Spleen (tissue), 11 donors: ENCODE measurements around the gene BZW2. TPM values are rescaled to one million over a fixed set of nuclear protein-coding genes. Genes with fewer than 3 reads are reported as not detected.
A peak's percentile ranks its signal among the peaks of the same experiment; 100 is the strongest.

Experiments
- DNase-seq: peaks from one replicate; pipeline ENCODE4 v3.0.0-alpha.2; 2020
- H3K27ac ChIP-seq, 8 donors: fragments of 200-600 bp; sonication (generic) in 7 of 8; 1 replicate in 4 of 8; 2 replicates in 4 of 8; pipeline versions ENCODE4 v1.5.0 to v1.8.0; 2016 to 2021; ENCODE audit warnings: inconsistent platforms in 4 of 8, mild to moderate bottlenecking in 4 of 8, moderate library complexity in 1 of 8
- H3K27me3 ChIP-seq, 7 donors: fragments of 200-600 bp; sonication (generic) in 6 of 7; replicated peaks in 1 of 7; 1 replicate in 4 of 7; 2 replicates in 3 of 7; pipeline versions ENCODE4 v1.5.0 to v1.8.0; 2016 to 2021; ENCODE audit warnings: inconsistent platforms in 3 of 7, mild to moderate bottlenecking in 1 of 7
- H3K36me3 ChIP-seq, 6 donors: fragments of 200-600 bp; sonication (generic) in 5 of 6; 1 replicate in 4 of 6; 2 replicates in 2 of 6; pipeline versions ENCODE4 v1.5.0 to v1.8.0; 2016 to 2021; ENCODE audit warnings: inconsistent platforms in 2 of 6
- H3K4me1 ChIP-seq, 6 donors: fragments of 200-600 bp; sonication (generic) in 5 of 6; 1 replicate in 3 of 6; 2 replicates in 3 of 6; pipeline versions ENCODE4 v1.5.0 to v1.8.0; 2016 to 2021; ENCODE audit warnings: inconsistent platforms in 3 of 6
- H3K4me3 ChIP-seq, 8 donors: fragments of 200-600 bp; sonication (generic) in 7 of 8; 1 replicate in 4 of 8; 2 replicates in 4 of 8; pipeline versions ENCODE4 v1.5.0 to v1.8.0; 2016 to 2021; ENCODE audit warnings: inconsistent platforms in 4 of 8, mild to moderate bottlenecking in 4 of 8, moderate library complexity in 2 of 8
- H3K9me3 ChIP-seq, 8 donors: fragments of 200-600 bp; sonication (generic) in 7 of 8; 1 replicate in 4 of 8; 2 replicates in 4 of 8; pipeline versions ENCODE4 v1.5.0 to v1.8.0; 2016 to 2021; ENCODE audit warnings: inconsistent platforms in 4 of 8
- POLR2A ChIP-seq, 3 donors: fragments of 450-650 bp; IDR thresholded peaks; one replicate each; pipeline ENCODE4 v1.5.1; 2017; ENCODE audit warnings: antibody characterized with exemption in 3 of 3, mild to moderate bottlenecking in 1 of 3
- POLR2AphosphoS5 ChIP-seq, 3 donors: sonication (generic); formaldehyde crosslinking; IDR thresholded peaks; one replicate each; pipeline ENCODE4 v1.5.1; 2017; ENCODE audit warnings: antibody characterized with exemption in 3 of 3
- WGBS, 5 donors: extraction: QIAGEN DNeasy Blood & Tissue Kit in 3 of 5; methylation state at CpG; one replicate each; pipeline versions ENCODE4 v1.1.5 to v1.1.7; 2013 to 2018; 5-methylcytosine and 5-hydroxymethylcytosine counted together
- intact Hi-C: fragments of 100-400 bp; cut with DNase I; formaldehyde crosslinking; loops from one replicate; pipeline ENCODE4 v1.15.0; 2023; ENCODE audit warnings: low total_unique reads
- polyA plus RNA-seq, 3 donors: library from polyadenylated mRNA; stranded (reverse); fragments of 200-250 nt; gene quantifications; one replicate each; pipeline ENCODE4 v1.2.1, GENCODE V29; 2013
- total RNA-seq, 7 donors: library from RNA; depleted of rRNA in 3 of 7; stranded (reverse); fragments of >200 nt in 3 of 7; fragmentation: NEBNext Ultra II Directional in 4 of 7; extraction: Animal tissue kit (Norgen Biotek cat#: 25700) in 4 of 7; gene quantifications; one replicate each; pipeline versions ENCODE4 v1.1.0 to v1.2.1, GENCODE V29; 2016 to 2021
- TF ChIP-seq, protein P1 (sequence below), 11 experiments: fragments of 200-600 bp in 7 of 11; fragments of 450-650 bp in 4 of 11; sonication (generic) in 4 of 11; IDR thresholded peaks in 8 of 11; conservative IDR thresholded peaks in 3 of 11; 1 replicate in 7 of 11; 2 replicates in 4 of 11; pipeline versions ENCODE4 v1.4.0 to v1.8.0; 2016 to 2021; ENCODE audit warnings: antibody characterized with exemption in 11 of 11, inconsistent platforms in 4 of 11, mild to moderate bottlenecking in 1 of 11
- donor health status: healthy with polysubstance abuse.
- donor health status: DM: no; HTN: no; CAD: no; lungs with moderate emphysema.
- donor health status: DM: no; HTN: no; CAD: no.
- donor health status: Bipolar disorder and iron deficiency.
- donor health status: healthy.
- donor health status: DM: no; HTN: no; CAD: no.
- donor health status: DM: yes; HTN: yes; CAD: no.

The BZW2 gene
- total and polyA plus RNA-seq, 10 donors: 19.4 to 40.5 (median 26.8) TPM

DNA sequence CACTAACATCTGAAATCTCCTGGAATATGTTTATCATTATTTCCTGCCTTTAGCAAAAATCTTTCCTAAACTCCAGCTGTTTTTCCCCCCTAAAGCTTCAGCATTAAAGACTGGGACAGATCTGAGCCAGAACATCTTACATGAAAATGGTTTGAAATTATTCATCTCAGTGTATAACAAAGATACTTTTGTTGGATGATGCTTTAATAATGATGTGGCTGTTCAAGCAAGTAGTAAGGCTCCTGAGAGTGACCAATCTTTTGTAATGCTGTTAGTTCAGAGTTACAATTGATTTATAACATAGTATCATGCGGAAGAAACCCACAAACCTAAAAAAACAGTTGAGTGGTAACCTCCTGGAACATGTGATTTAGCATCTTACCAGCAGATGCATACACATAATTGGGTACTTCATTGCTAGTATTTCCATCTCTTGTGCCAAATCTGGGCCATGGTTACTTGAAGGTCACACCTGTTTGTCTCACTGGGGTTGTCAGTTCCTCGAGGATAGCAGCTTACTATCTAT, 1.5 kb downstream of the BZW2 start:
- Histone ChIP-seq H3K4me1 (peaks cover 26 to 73% (median 53%) of the 10 kb centered on the region in 6 donors), H3K9me3 (no peaks in the 10 kb centered on the region), H3K36me3 (no peaks in the 10 kb centered on the region), H3K4me3 (peak overlapping the region in 4 of 8 donors; percentile 83 to 99 (median 94)), H3K27ac (no peak overlapping the region), H3K27me3 (no peaks in the 10 kb centered on the region)
- TF ChIP-seq, protein P1, sequence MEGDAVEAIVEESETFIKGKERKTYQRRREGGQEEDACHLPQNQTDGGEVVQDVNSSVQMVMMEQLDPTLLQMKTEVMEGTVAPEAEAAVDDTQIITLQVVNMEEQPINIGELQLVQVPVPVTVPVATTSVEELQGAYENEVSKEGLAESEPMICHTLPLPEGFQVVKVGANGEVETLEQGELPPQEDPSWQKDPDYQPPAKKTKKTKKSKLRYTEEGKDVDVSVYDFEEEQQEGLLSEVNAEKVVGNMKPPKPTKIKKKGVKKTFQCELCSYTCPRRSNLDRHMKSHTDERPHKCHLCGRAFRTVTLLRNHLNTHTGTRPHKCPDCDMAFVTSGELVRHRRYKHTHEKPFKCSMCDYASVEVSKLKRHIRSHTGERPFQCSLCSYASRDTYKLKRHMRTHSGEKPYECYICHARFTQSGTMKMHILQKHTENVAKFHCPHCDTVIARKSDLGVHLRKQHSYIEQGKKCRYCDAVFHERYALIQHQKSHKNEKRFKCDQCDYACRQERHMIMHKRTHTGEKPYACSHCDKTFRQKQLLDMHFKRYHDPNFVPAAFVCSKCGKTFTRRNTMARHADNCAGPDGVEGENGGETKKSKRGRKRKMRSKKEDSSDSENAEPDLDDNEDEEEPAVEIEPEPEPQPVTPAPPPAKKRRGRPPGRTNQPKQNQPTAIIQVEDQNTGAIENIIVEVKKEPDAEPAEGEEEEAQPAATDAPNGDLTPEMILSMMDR (IDR thresholded peaks at IDR 0.05 in 8 of 11, conservative IDR thresholded peaks at IDR 0.05 in 3 of 11): no peak
- no peak for TF ChIP-seq POLR2AphosphoS5 (IDR thresholded peaks at IDR 0.05)
- no peak for TF ChIP-seq POLR2A (IDR thresholded peaks at IDR 0.05)
- no peak for DNase-seq
- WGBS, 5 donors: 40 to 54% (median 48%) methylated on average over 2 of the region's 2 CpGs
- intact Hi-C loops: no loop called here

DNA sequence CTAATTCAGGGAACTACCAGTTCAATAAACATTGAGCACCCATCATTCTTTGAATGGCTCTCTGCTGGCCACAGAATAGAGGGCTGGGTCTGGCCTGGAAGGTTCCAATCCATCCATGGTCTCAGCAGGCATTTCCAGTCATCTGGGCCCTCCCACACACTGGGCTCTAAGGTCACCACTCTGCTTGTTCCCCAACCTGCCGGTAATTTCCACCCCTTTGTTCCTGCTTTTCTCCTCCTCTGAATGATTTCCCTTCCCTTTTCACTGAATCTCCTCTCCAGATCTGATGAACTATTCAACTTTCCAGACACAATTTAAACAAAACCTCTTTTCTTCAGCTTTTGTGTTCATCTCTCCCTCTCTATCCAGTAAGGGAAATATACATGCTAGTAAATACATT, 2.6 kb downstream of the BZW2 start:
- intact Hi-C loops: no loop called here
- Histone ChIP-seq H3K9me3 (no peaks in the 10 kb centered on the region), H3K4me3 (no peak overlapping the region), H3K27me3 (no peaks in the 10 kb centered on the region), H3K27ac (no peak overlapping the region), H3K4me1 (peaks cover 20 to 63% (median 44%) of the 10 kb centered on the region in 6 donors), H3K36me3 (no peaks in the 10 kb centered on the region)
- 44 to 68% (median 56%) methylated on average over 1 of the region's 1 CpG for WGBS, 5 donors
- DNase-seq: no peak
- TF ChIP-seq, protein P1 (IDR thresholded peaks at IDR 0.05 in 8 of 11, conservative IDR thresholded peaks at IDR 0.05 in 3 of 11): no peak
- TF ChIP-seq POLR2A (IDR thresholded peaks at IDR 0.05): no peak
- no peak for TF ChIP-seq POLR2AphosphoS5 (IDR thresholded peaks at IDR 0.05)

DNA sequence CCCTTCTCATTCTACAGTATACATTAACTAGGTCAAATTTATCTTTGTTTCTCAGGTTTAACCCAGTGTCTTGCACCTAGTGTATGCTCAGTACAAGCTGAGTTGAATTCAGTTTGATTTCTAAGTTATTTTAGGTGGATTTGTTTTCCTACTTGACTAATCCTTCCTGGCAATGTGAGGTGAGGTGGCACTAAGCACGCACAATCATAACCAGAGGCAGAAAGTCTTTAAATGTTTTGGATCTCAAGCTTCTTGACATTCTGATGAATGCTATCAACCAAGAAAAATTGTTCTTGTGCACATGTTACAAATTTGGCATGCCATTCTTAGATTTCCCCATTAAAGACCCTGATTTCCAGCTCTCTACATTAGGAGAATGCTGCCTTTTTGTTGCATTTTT, 3.2 kb downstream of the BZW2 start:
- TF ChIP-seq, protein P1 (IDR thresholded peaks at IDR 0.05 in 8 of 11, conservative IDR thresholded peaks at IDR 0.05 in 3 of 11): no peak
- TF ChIP-seq POLR2AphosphoS5 (IDR thresholded peaks at IDR 0.05) (no peak), POLR2A (IDR thresholded peaks at IDR 0.05) (no peak)
- Histone ChIP-seq H3K27me3 (no peaks in the 10 kb centered on the region), H3K27ac (no peak overlapping the region), H3K36me3 (no peaks in the 10 kb centered on the region), H3K9me3 (no peaks in the 10 kb centered on the region), H3K4me3 (no peak overlapping the region), H3K4me1 (peaks cover 15 to 56% (median 39%) of the 10 kb centered on the region in 6 donors)
- 89 to 100% (median 97%) methylated on average over 1 of the region's 1 CpG for WGBS, 5 donors
- intact Hi-C loops: no loop called here
- DNase-seq: no peak

DNA sequence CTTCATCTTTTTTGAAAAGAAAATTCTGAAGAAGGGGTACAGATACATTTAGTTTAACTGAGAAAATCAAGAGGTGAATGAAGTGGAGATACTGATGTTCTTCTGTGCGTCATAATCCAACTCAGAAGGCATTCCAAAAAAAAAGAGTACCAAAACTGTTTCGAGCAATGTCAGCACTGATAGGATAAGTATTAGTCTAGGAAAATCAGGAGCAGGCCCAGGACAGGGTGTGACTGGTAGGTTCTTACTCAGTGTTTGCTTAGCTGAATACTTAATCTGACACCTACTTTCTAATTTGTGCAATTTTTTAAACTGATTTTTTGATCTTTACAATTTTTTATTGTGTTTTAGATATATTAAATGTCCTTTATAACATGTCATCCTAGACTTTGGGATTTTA, 4.3 kb downstream of the BZW2 start:
- TF ChIP-seq, protein P1 (IDR thresholded peaks at IDR 0.05 in 8 of 11, conservative IDR thresholded peaks at IDR 0.05 in 3 of 11): no peak
- TF ChIP-seq POLR2A (IDR thresholded peaks at IDR 0.05): no peak
- TF ChIP-seq POLR2AphosphoS5 (IDR thresholded peaks at IDR 0.05): no peak
- no peak overlapping the region for H3K4me3 ChIP-seq
- no peak overlapping the region for H3K27ac ChIP-seq
- WGBS, 5 donors: 91 to 99% (median 96%) methylated on average over 2 of the region's 2 CpGs
- DNase-seq: no peak
- intact Hi-C loops: no loop called here
- H3K27me3 ChIP-seq: no peaks in the 10 kb centered on the region
- H3K9me3 ChIP-seq: no peaks in the 10 kb centered on the region
- H3K36me3 ChIP-seq: no peaks in the 10 kb centered on the region
- H3K4me1 ChIP-seq: peaks cover 13 to 50% (median 35%) of the 10 kb centered on the region in 6 donors
